Measurements from ENCODE around the gene N4BP2.
"Not testable (repeated sequence)": the region's sequence is repeated elsewhere in the genome, so short reads cannot be mapped to it uniquely, and the experiment has no call there.

Gene N4BP2

DNA sequence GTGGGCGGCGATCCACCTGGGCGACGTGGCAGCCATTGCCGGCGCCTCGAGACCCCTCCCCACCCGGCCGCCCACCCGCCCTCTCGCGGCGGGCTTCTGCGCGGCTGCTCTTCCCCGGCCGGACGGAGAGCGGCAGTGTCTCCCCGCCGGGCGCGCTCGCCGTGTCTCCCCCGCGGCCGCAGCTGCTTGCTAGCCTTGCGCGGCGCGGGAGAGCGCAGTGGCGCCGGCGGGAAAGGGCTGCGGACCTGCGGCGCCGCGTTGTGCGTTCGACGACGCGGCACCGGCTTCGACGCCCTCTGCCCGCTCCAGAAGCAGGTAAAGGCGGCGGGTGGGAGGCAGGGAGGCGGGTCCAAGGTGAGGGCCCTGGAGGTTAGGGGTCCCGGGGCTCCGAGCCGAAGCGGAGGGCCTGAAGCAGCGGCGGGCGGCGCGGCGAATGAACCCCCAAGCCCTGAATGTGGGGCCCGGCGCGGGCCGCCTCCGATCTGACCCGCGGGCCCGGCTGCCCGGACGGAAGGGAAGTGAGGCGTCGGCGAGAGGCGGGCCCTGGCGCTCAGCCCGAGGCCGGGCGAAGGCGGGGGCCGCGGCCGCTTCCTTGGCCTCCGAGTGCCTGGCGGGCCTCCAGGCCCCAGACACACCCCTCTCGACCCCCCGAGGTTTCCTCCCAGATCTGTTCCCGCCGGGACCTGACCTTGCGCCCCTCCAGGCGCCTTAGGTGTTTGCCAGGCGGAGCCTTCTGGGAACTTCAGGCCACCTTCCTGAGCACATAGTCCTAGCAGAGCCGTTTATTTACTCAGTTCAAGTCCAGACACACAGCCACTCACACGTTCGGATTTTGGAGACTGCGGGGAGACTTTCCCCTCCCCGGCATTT is at the start of gene N4BP2:
TSS of gene N4BP2 (plus strand) at position 135 of the 870 bp plus-strand sequence. CDS start 40,491 bp downstream, outside the sequence.
- peak in 57 of 58 donors; percentile 6 to 79 (median 59) for DNase-seq

DNA sequence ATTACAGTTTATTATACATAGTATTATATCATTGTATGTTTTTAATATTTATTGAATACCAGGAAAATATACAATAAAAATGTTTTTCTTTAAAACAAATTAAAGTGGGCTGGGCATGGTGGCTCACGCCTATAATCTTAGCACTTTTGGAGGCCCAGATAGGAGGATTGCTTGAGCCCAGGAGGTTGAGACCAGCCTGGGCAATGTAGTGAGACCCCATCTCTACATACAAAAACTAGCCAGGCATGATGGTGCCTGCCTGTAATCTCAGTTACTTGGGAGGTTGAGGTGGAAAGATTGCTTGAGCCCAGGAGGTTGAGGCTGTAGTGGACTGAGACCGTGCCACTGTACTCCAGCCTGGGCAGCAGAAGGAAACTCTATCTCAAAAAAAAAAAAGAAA is 40.6 kb upstream of the N4BP2 start:
- no peak for DNase-seq

DNA sequence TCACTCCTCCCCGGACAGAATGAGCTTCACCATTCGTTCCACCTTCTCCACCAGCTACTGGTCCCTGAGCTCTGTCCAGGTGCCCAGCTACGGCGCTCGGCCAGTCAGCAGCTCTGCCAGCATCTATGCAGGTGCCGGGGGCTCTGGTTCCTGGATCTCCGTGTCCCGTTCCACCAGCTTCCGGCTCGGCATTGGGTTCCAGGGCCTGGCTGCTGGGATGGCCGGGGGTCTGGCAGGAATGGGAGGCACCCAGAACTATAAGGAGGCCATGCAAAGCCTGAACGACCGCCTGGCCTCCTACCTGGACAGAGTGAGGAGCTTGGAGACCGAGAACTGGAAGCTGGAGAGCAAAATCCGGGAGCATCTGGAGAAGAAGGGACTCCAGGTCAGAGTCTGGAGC is 36.4 kb upstream of the N4BP2 start:
- no peak for DNase-seq

DNA sequence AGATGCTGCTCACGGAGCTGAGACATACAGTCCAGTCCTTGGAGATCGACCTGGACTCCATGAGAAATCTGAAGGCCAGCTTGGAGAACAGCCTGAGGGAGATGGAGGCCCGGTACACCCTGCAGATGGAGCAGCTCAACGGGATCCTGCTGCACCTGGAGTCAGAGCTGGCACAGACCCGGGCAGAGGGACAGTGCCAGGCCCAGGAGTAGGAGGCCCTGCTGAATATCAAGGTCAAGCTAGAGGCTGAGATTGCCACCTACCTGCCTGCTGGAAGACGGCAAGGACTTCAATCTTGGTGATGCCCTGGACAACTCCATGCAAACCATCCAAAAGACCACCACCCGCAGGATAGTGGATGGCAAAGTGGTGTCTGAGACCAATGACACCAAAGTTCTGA is 35.5 kb upstream of the N4BP2 start:
- DNase-seq = not testable (repeated sequence)

DNA sequence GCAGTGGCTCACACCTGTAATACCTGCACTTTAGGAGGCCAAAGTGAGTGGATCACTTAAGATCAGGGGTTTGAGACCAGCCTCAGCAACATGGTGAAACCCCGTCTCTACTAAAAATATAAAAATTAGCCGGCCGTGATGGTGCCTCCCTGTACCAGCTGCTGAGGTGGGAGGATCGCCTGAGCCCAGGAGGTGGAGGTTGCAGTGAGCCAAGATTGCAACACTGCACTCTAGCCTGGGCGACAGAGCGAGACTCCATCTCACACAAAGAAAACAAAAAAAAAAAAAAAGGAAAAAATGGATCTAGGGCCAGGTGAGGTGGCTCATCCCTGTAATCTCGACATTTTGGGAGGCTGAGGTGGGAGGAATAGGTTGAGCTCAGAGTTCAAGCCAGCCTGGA is 32.6 kb upstream of the N4BP2 start:
- DNase-seq = not testable (repeated sequence)

DNA sequence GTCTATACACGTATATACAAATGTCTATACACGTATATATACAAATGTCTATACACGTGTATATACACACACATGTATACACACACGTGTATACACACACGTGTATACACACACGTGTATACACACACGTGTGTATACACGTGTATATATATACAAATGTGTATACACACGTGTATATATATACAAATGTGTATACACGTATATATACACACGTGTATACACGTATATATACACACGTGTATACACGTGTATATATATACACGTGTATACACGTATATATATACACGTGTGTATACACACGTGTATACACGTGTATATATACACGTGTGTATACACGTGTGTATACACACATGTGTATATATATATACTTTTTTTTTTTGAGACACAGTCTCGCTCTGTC is 23.9 kb upstream of the N4BP2 start:
- no peak for DNase-seq

DNA sequence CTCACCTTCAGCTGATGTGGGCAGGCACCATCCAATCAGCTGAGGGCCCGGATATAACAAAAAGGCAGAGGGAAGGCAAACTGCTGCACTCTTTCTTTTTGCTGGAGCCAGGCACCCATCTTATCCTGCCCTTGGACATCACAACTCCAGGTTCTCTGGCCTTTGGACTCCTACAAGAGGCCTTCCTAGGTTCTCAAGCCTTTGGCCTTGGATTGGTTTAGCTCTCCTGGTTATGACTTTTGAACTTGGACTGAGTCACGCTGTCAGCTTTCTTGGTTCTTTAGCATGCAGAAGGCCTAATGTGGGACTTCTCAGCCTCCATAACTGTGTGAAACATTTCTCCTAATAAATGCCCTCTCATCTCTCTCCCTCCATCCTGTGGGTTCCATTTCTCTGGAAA is 23.0 kb upstream of the N4BP2 start:
- no peak for DNase-seq

DNA sequence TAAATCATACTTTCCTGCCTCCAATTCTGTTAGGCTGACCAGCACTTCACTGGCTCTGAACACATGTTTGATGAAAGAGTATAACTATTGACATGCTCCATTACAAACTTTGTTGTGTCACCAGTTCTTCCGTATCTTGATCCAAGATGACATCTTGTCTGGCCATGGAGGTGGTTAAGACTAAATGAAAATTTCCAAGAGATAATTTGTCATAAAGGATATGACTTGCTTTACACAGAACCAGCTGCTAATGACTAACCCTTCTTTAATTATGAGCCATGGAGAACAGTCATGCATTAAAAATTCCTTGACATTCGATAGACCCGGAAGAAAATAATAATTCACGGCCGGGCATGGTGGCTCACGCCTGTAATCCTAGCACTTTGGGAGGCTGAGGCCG is 17.7 kb upstream of the N4BP2 start:
- DNase-seq = no peak

DNA sequence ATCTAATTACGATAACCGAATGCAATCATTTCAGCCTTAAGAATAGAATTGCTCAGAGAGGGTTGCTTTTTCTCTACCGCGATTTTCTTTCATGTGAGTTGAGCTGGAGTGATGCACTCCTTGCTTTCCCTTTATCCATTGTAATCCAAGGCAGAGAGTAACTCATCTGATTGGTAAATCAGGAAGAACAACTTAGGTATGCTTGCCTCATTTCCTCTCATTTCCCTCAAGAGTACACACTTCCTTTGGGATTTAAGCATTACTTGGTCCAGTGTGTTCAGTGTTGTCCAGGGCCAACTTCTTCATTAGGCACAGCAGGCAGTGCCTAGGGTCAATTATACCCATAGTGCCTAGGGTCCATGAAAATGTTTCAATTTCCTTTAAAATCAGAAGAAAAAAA is 15.7 kb upstream of the N4BP2 start:
- DNase-seq = no peak

DNA sequence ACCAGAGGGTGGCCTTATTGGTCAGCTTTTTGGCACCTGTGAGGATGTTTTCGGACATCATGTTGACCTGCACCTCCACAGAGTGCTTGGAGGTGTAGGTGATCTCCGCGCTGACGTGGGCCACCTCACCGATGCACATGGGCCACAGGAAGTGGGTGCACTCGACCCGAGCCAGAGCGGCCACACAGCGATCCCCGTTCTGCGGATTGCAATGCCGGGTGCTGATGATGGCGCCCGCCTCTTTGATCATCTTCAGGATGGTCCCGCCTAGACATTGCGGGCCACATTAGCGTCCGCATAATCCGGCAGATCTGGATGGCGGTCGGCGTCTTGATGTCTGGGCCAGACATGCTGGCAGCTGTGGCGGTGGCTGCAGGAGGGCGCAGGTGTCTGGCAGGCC is 12.9 kb upstream of the N4BP2 start:
- DNase-seq = no peak

DNA sequence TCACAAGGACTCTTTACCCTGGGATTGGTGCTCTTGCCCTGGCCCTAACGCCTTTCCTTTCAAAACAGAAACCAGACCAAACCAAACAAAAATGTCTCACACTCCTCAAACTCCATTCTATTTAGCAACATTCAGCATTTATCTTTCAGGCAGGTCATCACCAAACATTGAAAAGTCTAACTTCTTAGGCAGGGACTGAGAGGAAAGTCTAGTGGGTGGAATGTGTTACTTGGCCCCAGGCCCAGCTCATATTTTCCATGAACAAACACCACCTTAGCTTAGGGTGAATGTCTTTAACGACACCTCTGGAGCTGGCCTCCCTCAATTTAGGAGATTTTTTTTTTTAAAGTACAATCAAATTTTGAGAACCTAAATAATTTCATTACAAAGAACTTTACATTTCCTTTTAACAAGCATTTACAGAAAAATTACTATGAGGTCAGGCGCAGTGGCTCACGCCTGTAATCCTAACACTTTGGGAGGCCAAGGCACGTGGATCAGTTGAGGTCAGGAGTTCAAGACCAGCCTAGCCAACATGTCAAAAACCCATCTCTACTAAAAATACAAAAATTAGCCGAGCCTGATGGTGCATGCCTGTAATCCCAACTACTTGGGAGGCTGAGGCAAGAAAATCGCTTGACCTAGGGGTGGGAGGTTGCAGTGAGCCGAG is 10.2 kb upstream of the N4BP2 start:
- no peak for DNase-seq

DNA sequence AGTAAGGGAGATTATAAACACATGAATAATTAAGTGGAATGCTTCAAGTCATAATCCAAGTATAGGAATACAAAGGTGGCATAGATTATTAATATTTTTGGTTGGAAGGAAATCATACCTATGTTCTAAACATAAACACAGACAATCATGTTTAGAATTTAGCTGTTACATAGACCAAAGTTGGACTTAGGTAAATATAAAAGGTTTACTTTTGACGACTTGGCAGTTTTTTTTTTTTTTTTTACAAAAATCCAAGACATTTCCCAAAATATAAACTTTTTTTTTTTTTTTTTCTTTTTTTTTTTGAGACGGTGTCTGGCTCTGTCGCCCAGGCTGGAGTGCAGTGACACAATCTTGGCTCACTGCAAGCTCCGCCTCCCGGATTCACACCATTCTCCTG is 3.5 kb upstream of the N4BP2 start:
- DNase-seq = no peak

DNA sequence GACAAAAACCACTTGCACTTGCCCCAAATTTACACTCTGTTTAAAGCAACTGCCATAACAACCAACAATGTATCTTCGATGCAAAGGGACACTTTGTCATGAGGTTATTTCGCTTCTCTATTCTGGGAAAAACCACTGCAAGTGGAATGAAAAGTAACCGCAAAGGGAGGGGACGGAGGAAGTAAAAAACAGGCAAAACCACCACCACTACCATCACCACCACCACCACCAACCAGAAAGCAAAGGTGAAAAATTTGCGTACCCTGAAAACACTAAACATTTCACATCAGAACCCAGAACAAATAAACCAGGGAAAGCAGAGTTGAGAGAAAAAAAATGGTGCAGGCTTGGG is 1.2 kb upstream of the N4BP2 start:
- peak in 6 of 58 donors; percentile 27 to 68 (median 38) for DNase-seq

DNA sequence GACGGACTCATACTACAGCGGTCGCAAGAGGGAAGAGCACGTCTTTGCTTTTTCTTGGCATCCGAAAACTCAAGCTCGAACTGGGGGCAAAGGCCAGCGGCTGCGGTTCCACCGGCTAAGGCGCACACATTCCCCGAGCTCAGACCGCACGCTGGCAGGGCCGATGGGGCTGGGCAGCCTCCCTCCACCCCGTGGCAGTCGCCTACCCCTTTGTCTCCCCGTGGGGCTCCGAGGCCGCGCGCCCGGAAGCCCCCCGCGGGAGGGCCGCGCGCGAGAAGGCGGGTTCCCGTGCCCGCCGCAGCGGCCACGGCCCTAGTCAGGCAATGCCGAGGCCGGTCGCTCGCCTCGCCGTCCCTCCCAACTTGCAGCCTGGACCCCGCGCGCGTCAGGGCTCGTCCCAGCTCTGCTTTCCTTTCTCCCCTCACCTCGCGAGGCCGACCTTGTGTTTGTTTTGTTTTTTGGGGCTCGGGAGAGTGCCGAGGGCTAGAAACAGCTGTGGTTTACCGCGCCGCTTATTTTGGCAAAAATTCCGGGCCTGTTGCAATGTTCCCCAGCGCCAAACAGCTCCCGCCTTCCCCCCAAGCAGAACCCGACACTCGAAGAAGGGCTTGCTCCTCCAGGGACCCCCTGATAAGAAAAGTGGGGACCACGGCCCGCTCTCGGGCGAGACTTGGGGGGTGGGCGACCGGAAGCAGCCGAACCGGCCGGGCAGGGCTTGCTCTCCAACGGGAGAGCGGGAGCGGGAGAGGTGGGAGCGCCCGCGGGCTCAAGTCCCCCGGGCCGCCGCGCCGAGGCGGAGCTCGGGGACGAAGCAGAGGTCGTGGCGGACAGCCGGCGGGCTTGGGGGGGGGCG is 561 bp upstream of the N4BP2 start:
- peak in 51 of 58 donors; percentile 22 to 79 (median 56) for DNase-seq

DNA sequence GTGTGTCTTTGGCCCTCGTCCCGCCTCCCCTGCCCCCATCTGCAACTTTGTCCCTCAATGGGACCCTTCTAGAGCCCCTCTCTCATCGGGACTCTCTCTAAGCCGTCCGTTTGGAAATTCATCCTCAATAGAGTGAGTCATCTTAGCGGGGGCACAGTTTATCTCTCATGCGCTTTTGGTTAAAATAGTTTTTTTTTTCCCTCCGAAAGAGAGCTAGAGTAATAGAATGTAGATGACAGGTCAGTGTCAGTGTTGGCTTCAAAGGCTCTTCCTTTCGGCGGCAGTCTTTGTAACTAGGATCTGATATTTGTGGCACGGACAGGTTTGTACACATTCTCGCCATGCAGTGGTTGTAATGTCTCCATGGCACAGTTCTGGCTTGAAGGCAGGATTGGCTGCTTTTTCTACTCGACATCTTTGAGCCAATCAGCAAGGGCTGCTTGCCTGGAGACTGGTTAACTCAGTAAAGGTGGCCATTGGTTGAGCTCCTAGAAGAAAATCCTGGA is 989 bp downstream of the N4BP2 start:
- DNase-seq = peak in 55 of 58 donors; percentile 16 to 91 (median 61)

DNA sequence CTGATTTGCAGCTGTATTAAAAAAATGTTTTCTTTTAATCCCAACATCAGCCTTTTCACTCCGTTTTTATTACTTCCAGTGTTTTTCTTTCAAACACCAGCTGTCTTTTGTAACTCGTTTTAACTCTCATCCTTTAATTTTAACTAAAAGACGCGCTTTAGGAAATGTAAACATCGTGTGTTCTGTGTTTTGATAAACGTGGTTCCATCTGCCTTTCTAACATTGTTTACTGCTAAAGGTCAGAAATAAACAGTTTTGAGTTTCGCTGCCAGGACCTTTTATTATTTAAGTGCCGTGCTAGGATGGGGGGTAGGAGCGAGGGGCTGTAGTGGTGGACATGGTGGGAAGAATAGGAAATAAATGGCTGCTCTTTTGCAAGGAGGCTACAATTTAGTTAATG is 1.5 kb downstream of the N4BP2 start:
- no peak for DNase-seq

DNA sequence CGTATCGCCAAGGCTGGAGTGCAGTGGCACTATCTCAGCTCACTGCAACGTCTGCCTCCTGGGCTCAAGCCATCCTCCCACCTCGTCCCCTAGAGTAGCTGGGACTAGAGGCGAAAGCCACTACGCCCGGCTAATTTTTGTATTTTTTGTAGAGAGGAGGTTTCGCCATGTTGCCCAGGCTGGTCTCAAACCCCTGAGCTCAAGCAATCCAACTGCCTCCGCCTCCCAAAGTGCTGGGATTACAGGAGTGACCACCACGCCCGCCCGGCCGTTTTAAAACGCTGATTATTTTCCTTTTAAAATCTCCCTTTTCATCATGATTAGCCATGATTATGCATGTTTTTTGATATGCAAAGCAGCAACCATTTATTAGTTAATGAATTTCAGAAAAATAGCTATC is 2.2 kb downstream of the N4BP2 start:
- no peak for DNase-seq

DNA sequence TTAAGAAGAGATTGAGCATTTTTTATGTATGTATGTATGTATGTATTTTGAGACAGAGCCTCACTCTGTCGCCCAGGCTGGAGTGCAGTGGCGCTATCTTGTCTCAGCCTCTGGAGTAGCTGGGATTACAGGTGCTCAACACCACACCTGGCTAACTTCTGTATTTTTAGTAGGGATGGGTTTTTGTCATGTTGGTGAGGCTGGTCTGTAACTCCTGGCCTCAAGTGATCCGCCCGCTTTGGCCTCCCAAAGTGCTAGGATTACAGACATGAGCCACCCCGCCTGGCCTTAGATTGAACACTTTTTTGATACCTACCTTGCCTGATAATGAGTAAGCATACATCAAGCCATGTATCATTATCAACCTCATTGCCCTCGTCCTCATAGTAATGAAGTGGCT is 2.7 kb downstream of the N4BP2 start:
- DNase-seq = no peak

DNA sequence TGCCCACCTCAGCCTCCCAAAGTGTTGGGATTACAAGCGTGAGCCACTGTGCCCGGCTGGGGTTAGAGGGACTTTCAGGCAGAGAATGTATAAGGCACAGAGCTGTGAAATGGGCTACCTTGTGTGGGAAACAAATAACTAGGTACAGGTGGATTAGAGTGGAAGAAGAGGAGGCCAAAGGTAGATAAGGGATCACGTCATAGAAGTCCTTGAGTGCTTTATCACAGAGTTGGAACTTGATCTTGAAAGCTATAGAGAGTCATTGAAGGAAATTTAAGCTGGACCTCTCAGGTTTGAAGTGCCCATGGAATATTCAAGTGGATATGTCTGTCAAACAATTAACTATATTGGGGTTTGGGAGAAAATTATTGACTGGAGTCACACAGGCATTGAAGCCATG is 8.4 kb downstream of the N4BP2 start:
- no peak for DNase-seq

DNA sequence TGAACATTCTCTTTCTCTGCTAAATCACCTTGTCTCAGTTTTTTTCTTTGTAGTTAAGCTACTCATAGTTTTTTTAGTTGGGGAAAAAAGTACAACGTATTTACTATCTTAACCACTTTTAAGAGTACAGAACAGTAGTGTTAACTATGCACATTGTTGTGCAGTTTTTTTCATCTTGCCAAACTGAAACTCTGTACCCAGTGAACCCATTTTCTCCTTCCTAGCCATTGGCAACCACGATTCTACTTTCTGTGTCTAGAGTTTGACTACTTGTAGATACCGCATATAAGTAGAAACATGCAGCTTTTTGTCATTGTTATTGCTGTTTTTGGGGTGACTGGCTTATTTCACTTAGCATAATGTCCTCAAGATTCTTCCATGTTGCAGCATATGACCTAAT is 10.0 kb downstream of the N4BP2 start:
- DNase-seq = no peak

DNA sequence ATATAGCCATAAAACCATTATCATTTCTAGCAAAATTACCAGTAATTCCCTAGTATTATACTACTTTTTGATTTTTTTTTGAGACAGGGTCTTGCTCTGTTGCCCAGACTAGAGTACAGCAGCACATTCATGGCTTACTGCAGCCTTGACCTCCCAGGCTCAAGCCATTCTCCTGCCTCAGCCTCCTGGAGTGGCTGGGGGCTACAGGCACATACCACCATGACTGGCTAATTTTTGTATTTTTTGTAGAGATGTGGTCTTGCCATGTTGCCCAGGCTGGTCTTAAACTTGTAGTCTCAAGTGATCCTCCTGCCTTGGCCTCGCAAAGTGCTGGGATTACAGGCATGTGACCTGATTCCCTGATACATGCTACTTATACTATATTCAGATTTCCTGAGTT is 13.7 kb downstream of the N4BP2 start:
- no peak for DNase-seq

DNA sequence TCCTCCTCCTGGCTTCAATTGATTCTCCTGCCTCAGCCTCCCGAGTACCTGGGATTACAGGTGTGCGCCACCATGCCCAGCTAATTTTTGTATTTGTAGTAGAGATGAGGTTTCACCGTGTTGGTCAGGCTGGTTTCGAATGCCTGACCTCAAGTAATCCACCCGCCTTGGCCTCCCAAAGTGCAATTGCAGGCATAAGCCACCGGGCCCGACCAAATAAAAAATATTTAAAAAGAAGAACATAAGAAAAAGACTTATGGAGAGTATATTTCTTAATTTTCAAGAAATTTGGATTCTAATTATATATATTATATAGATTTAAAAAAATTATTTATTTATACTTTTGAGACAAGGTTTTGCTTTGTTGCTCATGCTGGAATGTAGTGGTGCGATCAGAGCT is 29.8 kb downstream of the N4BP2 start:
- DNase-seq = no peak
